Pancreas (tissue), 10 donors: ENCODE results near the gene POP7. TPM values are rescaled to one million over a fixed set of nuclear protein-coding genes. Genes with fewer than 3 reads are reported as not detected.
"Not testable (repeated sequence)": the region's sequence is repeated elsewhere in the genome, so short reads cannot be mapped to it uniquely, and the experiment has no call there.

Experiments used
- ATAC-seq, 4 donors: fragments of 200-7000 bp; cut with Tn5 transposase; one replicate each; pipeline versions ENCODE4 v1.8.0 to v1.9.1; 2020; ENCODE audit warnings: mild to moderate bottlenecking in 4 of 4, moderate library complexity in 4 of 4
- DNase-seq, 6 donors: peaks; one replicate each; pipeline ENCODE4 v3.0.0-alpha.2; 2020
- FAIRE-seq: peaks from 2 replicates; lab custom pipeline; 2012; peaks lifted over from hg19 to GRCh38; lab: Jason Lieb, UNC
- H3K27ac ChIP-seq, 4 donors: fragments of 200-600 bp; sonication (generic); 1 replicate in 3 of 4; 2 replicates in 1 of 4; pipeline versions ENCODE4 v1.5.0 to v1.8.0; 2020
- H3K27me3 ChIP-seq, 4 donors: fragments of 200-600 bp; one replicate each; pipeline ENCODE4 v1.8.0; 2021
- H3K36me3 ChIP-seq, 3 donors: fragments of 200-600 bp; sonication (generic) in 1 of 3; one replicate each; pipeline versions ENCODE4 v1.5.0 to v1.8.0; 2020 to 2021
- H3K4me1 ChIP-seq, 3 donors: fragments of 200-600 bp; one replicate each; pipeline ENCODE4 v1.8.0; 2021
- H3K4me3 ChIP-seq, 4 donors: fragments of 200-600 bp; sonication (generic) in 2 of 4; one replicate each; pipeline versions ENCODE4 v1.5.0 to v1.8.0; 2020 to 2021
- H3K9me3 ChIP-seq, 4 donors: fragments of 200-600 bp; one replicate each; pipeline ENCODE4 v1.8.0; 2021
- CTCF ChIP-seq, 4 donors: fragments of 200-600 bp; sonication (generic) in 3 of 4; IDR thresholded peaks; one replicate each; pipeline versions ENCODE4 v1.5.0 to v1.8.0; 2021; ENCODE audit warnings: antibody characterized with exemption in 4 of 4
- WGBS, 2 donors: extraction: QIAGEN DNeasy Blood & Tissue Kit; methylation state at CpG; one replicate each; pipeline ENCODE4 v1.1.7; 2013; 5-methylcytosine and 5-hydroxymethylcytosine counted together
- intact Hi-C, 3 donors: fragments of 100-400 bp; cut with DNase I; formaldehyde crosslinking; loops; one replicate each; pipeline versions ENCODE4 v1.11.1 to v1.14.2; 2022
- polyA plus RNA-seq, 2 donors: library from polyadenylated mRNA; stranded (reverse); fragments of 200-250 nt; gene quantifications; one replicate each; pipeline ENCODE4 v1.2.3, GENCODE V29; 2013
- total RNA-seq, 6 donors: library from RNA; stranded (reverse); fragmentation: NEBNext Ultra II Directional in 4 of 6; extraction: Animal tissue kit (Norgen Biotek cat#: 25700) in 4 of 6; gene quantifications; one replicate each; pipeline versions ENCODE4 v1.2.1 to v1.2.4, GENCODE V29; 2021 to 2023
- donor health status: healthy with polysubstance abuse.
- donor health status: DM: no; HTN: no; CAD: no; lungs with moderate emphysema.
- donor health status: DM: no; HTN: no; CAD: no.
- donor health status: control.
- donor health status: control.
- donor health status: Bipolar disorder and iron deficiency.
- donor health status: DM: yes; HTN: yes; CAD: no.
- donor health status: DM: no; HTN: no; CAD: no.
- donor health status: DM: no; HTN: no; CAD: no.
- donor health status: DM: yes; HTN: yes; CAD: no.

The POP7 gene
- total and polyA plus RNA-seq, 8 donors = 10.5 to 26.1 (median 16.2) TPM

- DNase-seq = peak in 4 of 6 donors; percentile 20 to 77 (median 47)
- intact Hi-C loops = loop anchor here in 1 of 3 donors (5.0 kb wide), 1 partner anchor 131 kb away; no protein-coding TSS in a partner anchor
- H3K27me3 ChIP-seq = no peaks in the 10 kb centered on the region
- no peak for FAIRE-seq
- no peak for TF ChIP-seq CTCF (IDR thresholded peaks at IDR 0.05)
- H3K4me1 ChIP-seq = peaks cover 10 to 17% (median 14%) of the 10 kb centered on the region in 3 donors
- H3K27ac ChIP-seq = peak overlapping the region; percentile 22 to 71 (median 66)
- peaks cover 0 to 1% (median 0%) of the 10 kb centered on the region in 3 donors for H3K36me3 ChIP-seq
- H3K9me3 ChIP-seq = no peaks in the 10 kb centered on the region
- peak; percentile 3 to 30 (median 12) for ATAC-seq
- peak overlapping the region; percentile 67 to 97 (median 94) for H3K4me3 ChIP-seq
- WGBS, 2 donors = 0 to 1% methylated on average over 55 to 81 of the region's 81 CpGs
Observed at GRCh38 chr7:100693312-100694097, 12.4 kb upstream of the POP7 start.

- DNase-seq (peak; percentile 68 to 88 (median 78)), FAIRE-seq (no peak), ATAC-seq (peak; percentile 35 to 65 (median 60))
- H3K4me3 ChIP-seq = peak within 1 kb of the TSS; percentile 67 to 97 (median 94)
- no peak for TF ChIP-seq CTCF (IDR thresholded peaks at IDR 0.05)
- H3K4me1 ChIP-seq = peaks cover 10 to 17% (median 14%) of the 10 kb centered on the region in 3 donors
- no peaks in the 10 kb centered on the region for H3K9me3 ChIP-seq
- H3K36me3 ChIP-seq = no peaks in the 10 kb centered on the region
- H3K27me3 ChIP-seq = no peaks in the 10 kb centered on the region
- intact Hi-C loops = loop anchor here in 1 of 3 donors (5.0 kb wide), 1 partner anchor 132 kb away; no protein-coding TSS in a partner anchor
- peak within 1 kb of the TSS; percentile 51 to 71 (median 66) for H3K27ac ChIP-seq
- WGBS, 2 donors = 0 to 1% methylated on average over 13 to 83 of the region's 102 CpGs
Observed at GRCh38 chr7:100694098-100694745, 11.7 kb upstream of the POP7 start, which contains the start of gene GIGYF1. Gene GIGYF1, minus strand, starts transcription at chr7:100694250. Its CDS starts 6,012 bp downstream, at chr7:100688238.

- intact Hi-C loops = no loop called here
- no peak overlapping the region for H3K27ac ChIP-seq
- no peak for ATAC-seq
- no peaks in the 10 kb centered on the region for H3K27me3 ChIP-seq
- no peak for FAIRE-seq
- peak in 1 of 6 donors; percentile 11 for DNase-seq
- no peak overlapping the region for H3K4me3 ChIP-seq
- no peak for TF ChIP-seq CTCF (IDR thresholded peaks at IDR 0.05)
- H3K4me1 ChIP-seq = peaks cover 10 to 17% (median 12%) of the 10 kb centered on the region in 3 donors
- 78 to 79% methylated on average over 6 of the region's 6 CpGs for WGBS, 2 donors
- no peaks in the 10 kb centered on the region for H3K36me3 ChIP-seq
- H3K9me3 ChIP-seq = no peaks in the 10 kb centered on the region
Observed at GRCh38 chr7:100696123-100696521, 9.8 kb upstream of the POP7 start.

- no peaks in the 10 kb centered on the region for H3K36me3 ChIP-seq
- no peak for TF ChIP-seq CTCF (IDR thresholded peaks at IDR 0.05)
- no peaks in the 10 kb centered on the region for H3K27me3 ChIP-seq
- H3K4me3 ChIP-seq = no peak overlapping the region
- DNase-seq (no peak), FAIRE-seq (no peak), ATAC-seq (no peak)
- H3K9me3 ChIP-seq = no peaks in the 10 kb centered on the region
- no peak overlapping the region for H3K27ac ChIP-seq
- H3K4me1 ChIP-seq = no peaks in the 10 kb centered on the region
- intact Hi-C loops = no loop called here
- WGBS, 2 donors = 47 to 61% methylated on average over 6 of the region's 6 CpGs
Observed at GRCh38 chr7:100699018-100699417, 6.9 kb upstream of the POP7 start.

- peak in 1 of 6 donors; percentile 5 for DNase-seq
- H3K4me3 ChIP-seq, H3K36me3 ChIP-seq, H3K27ac ChIP-seq, H3K27me3 ChIP-seq, H3K9me3 ChIP-seq, ATAC-seq, H3K4me1 ChIP-seq, FAIRE-seq: not testable (repeated sequence)
- WGBS, 2 donors = 58 to 60% methylated on average over 3 of the region's 3 CpGs
- intact Hi-C loops = loop anchor here in 1 of 3 donors (10.0 kb wide), 1 partner anchor 154 kb away; the partner anchor contains the start of gene SLC12A9
Observed at GRCh38 chr7:100701089-100701488, 4.8 kb upstream of the POP7 start.
